Ovary (tissue), 3 donors: Measurements from ENCODE around the gene ORMDL2.

Experiments
- CTCF ChIP-seq, 3 donors: fragments of 450-650 bp in 2 of 3; fragments of 200-600 bp in 1 of 3; IDR thresholded peaks; one replicate each; pipeline versions ENCODE4 v1.5.1 to v1.8.0; 2016 to 2022; ENCODE audit warnings: antibody characterized with exemption in 3 of 3, mild to moderate bottlenecking in 1 of 3
- EP300 ChIP-seq: sonication (generic); formaldehyde crosslinking; IDR thresholded peaks from one replicate; pipeline ENCODE4 v1.6.1; 2017; ENCODE audit warnings: antibody characterized with exemption
- POLR2A ChIP-seq: fragments of 450-650 bp; IDR thresholded peaks from one replicate; pipeline ENCODE4 v1.6.1; 2017; ENCODE audit warnings: antibody characterized with exemption, mild to moderate bottlenecking, moderate library complexity
- donor health status: DM: no; HTN: no; CAD: no.

GRCh38 chr12:55824726-55825125, 6.9 kb downstream of the ORMDL2 start:
- TF ChIP-seq CTCF (IDR thresholded peaks at IDR 0.05) (no peak), POLR2A (no peak), EP300 (no peak)
